A673 (cell line): Measurements from ENCODE around the gene RNF186. TPM values are rescaled to one million over a fixed set of nuclear protein-coding genes. Genes with fewer than 3 reads are reported as not detected.

Source experiments
- BruUV-seq: library from RNA; stranded (reverse); fragments of 400-500 nt; replicated peaks from 2 replicates; lab custom pipeline; 2021; lab: Mats Ljungman, UMichigan
- CTCF ChIA-PET: fragments of 300-600 bp; sonication (Branson Sonifier 250); formaldehyde crosslinking; loops from one replicate; lab custom pipeline; 2022; ENCODE audit warnings: antibody characterized with exemption; lab: Charles Lee
- POLR2A ChIA-PET: fragments of 300-600 bp; sonication (Branson Sonifier 250); formaldehyde crosslinking; loops from one replicate; lab custom pipeline; 2022; ENCODE audit warnings: antibody characterized with exemption; ENCODE audit not compliant: low non-redundant PET; lab: Charles Lee
- DNase-seq: peaks from one replicate; pipeline ENCODE4 v3.0.0-alpha.2; 2015; ENCODE audit warnings: low spot score
- H3K27ac ChIP-seq: fragments of 200-600 bp; sonication (generic); 2 replicates; pipeline ENCODE4 v1.5.1; 2016; ENCODE audit warnings: mixed run types, low read depth, mild to moderate bottlenecking, mixed read lengths, antibody characterized with exemption, low read length; ENCODE audit not compliant: poor library complexity, severe bottlenecking
- H3K27me3 ChIP-seq: fragments of 200-600 bp; sonication (generic); replicated peaks from 2 replicates; pipeline ENCODE4 v1.6.1; 2017; ENCODE audit warnings: mixed run types, low read depth, mild to moderate bottlenecking, mixed read lengths, antibody characterized with exemption, low read length; ENCODE audit not compliant: insufficient read depth, poor library complexity
- H3K36me3 ChIP-seq: fragments of 200-600 bp; sonication (generic); 2 replicates; pipeline ENCODE4 v1.6.1; 2016; ENCODE audit warnings: mixed run types, mild to moderate bottlenecking, mixed read lengths, antibody characterized with exemption, low read length; ENCODE audit not compliant: insufficient read depth, poor library complexity, severe bottlenecking
- H3K4me1 ChIP-seq: fragments of 200-600 bp; sonication (generic); 2 replicates; pipeline ENCODE4 v1.6.1; 2017; ENCODE audit warnings: mixed run types, mild to moderate bottlenecking, mixed read lengths, antibody characterized with exemption, low read length; ENCODE audit not compliant: insufficient read depth, poor library complexity, severe bottlenecking
- H3K4me3 ChIP-seq: fragments of 200-600 bp; sonication (generic); 2 replicates; pipeline ENCODE4 v1.5.1; 2016; ENCODE audit warnings: low read depth, mixed run types, mild to moderate bottlenecking, mixed read lengths, low read length; ENCODE audit not compliant: poor library complexity, severe bottlenecking
- H3K9me3 ChIP-seq: fragments of 200-600 bp; sonication (generic); 2 replicates; pipeline ENCODE4 v1.6.1; 2016; ENCODE audit warnings: mixed run types, low read depth, mild to moderate bottlenecking, mixed read lengths, antibody characterized with exemption, low read length; ENCODE audit not compliant: poor library complexity, severe bottlenecking
- CTCF ChIP-seq: fragments of 300-800, 200-600 bp; sonication (generic); conservative IDR thresholded peaks from 2 replicates; pipeline ENCODE4 v1.5.1; 2017; ENCODE audit warnings: low read depth, mild to moderate bottlenecking, antibody characterized with exemption, low read length, moderate library complexity, mixed read lengths
- EZH2 ChIP-seq: fragments of 200-600 bp; sonication (generic); IDR thresholded peaks from 2 replicates; pipeline ENCODE4 v1.6.1; 2017; ENCODE audit warnings: borderline replicate concordance, low read depth, mild to moderate bottlenecking, mixed read lengths, antibody characterized with exemption, low read length; ENCODE audit not compliant: poor library complexity, severe bottlenecking
- intact Hi-C: fragments of 100-400 bp; cut with micrococcal nuclease; formaldehyde crosslinking; loops from one replicate; pipeline ENCODE4 v1.10.0; 2022; ENCODE audit not compliant: unreplicated experiment
- total RNA-seq: library from RNA; stranded (reverse); gene quantifications from 2 replicates; pipeline ENCODE4 v1.2.3, GENCODE V29; 2021

RNF186 gene
- total RNA-seq, 1 experiment from 2014 or later, result not detected

GRCh38 chr1:19769211-19769932 lies 45.7 kb downstream of the RNF186 start:
- no TSS peak for BruUV-seq
- CTCF ChIA-PET, result no interaction called here

GRCh38 chr1:19768353-19769210 lies 46.5 kb downstream of the RNF186 start:
- CTCF ChIA-PET, result no interaction called here

More at GRCh38 chr1:19769211-19769932, 45.7 kb downstream of the RNF186 start:
- H3K27ac ChIP-seq, result no peak overlapping the region
- DNase-seq, result no peak
- no peaks in the 10 kb centered on the region for H3K27me3 ChIP-seq
- intact Hi-C loops, result no loop called here
- H3K9me3 ChIP-seq, result no peaks in the 10 kb centered on the region
- peaks cover 50% of the 10 kb centered on the region for H3K4me1 ChIP-seq
- H3K4me3 ChIP-seq, result no peak overlapping the region
- TF ChIP-seq EZH2, result no peak
- TF ChIP-seq CTCF, result no peak
- no peaks in the 10 kb centered on the region for H3K36me3 ChIP-seq
- POLR2A ChIA-PET, result no interaction called here

More at GRCh38 chr1:19768353-19769210, 46.5 kb downstream of the RNF186 start:
- BruUV-seq, result no TSS peak
- intact Hi-C loops, result no loop called here
- POLR2A ChIA-PET, result no interaction called here
- no peak for TF ChIP-seq EZH2
- no peak for TF ChIP-seq CTCF
- Histone ChIP-seq H3K4me3 (no peak overlapping the region), H3K27ac (no peak overlapping the region), H3K27me3 (no peaks in the 10 kb centered on the region), H3K4me1 (peaks cover 57% of the 10 kb centered on the region), H3K9me3 (no peaks in the 10 kb centered on the region), H3K36me3 (no peaks in the 10 kb centered on the region)
- no peak for DNase-seq
